Activated CD8-positive, alpha-beta memory T cell treated with anti-CD3 and anti-CD28 coated beads for 4 hours (primary cell): ENCODE data around the gene PLEKHA7.
A peak's percentile ranks its signal among the peaks of the same experiment; 100 is the strongest.

Experiments used
- DNase-seq, 2 donors: peaks; one replicate each; pipeline ENCODE4 v3.0.0-alpha.2; 2020; ENCODE audit warnings: low read depth in 2 of 2

The PLEKHA7 gene

GRCh38 chr11:16789560-16790485 lies 224.4 kb downstream of the PLEKHA7 start:
- DNase-seq, result no peak

GRCh38 chr11:16789063-16789420 lies 225.2 kb downstream of the PLEKHA7 start:
- no peak for DNase-seq

GRCh38 chr11:16788141-16789062 lies 225.8 kb downstream of the PLEKHA7 start:
- no peak for DNase-seq

GRCh38 chr11:16787035-16787742 lies 227.0 kb downstream of the PLEKHA7 start:
- DNase-seq, result no peak

GRCh38 chr11:16786131-16786530 lies 228.1 kb downstream of the PLEKHA7 start:
- no peak for DNase-seq

GRCh38 chr11:16785520-16786128 lies 228.6 kb downstream of the PLEKHA7 start:
- peak in 1 of 2 donors; percentile 21 for DNase-seq

GRCh38 chr11:16784666-16785065 lies 229.5 kb downstream of the PLEKHA7 start:
- DNase-seq, result no peak

GRCh38 chr11:16784097-16784496 lies 230.1 kb downstream of the PLEKHA7 start:
- no peak for DNase-seq

- no peak for DNase-seq
These were observed 230.9 kb downstream of the PLEKHA7 start for GRCh38 chr11:16783321-16783801.

- no peak for DNase-seq
These were observed 232.0 kb downstream of the PLEKHA7 start for GRCh38 chr11:16781936-16782919.

GRCh38 chr11:16780698-16781550 lies 233.3 kb downstream of the PLEKHA7 start:
- no peak for DNase-seq

- DNase-seq, result no peak
These were observed 234.1 kb downstream of the PLEKHA7 start for GRCh38 chr11:16780146-16780545.

GRCh38 chr11:16779436-16779835 lies 234.8 kb downstream of the PLEKHA7 start:
- no peak for DNase-seq

- DNase-seq, result no peak
These were observed 235.3 kb downstream of the PLEKHA7 start for GRCh38 chr11:16778876-16779275.

GRCh38 chr11:16778286-16778685 lies 235.9 kb downstream of the PLEKHA7 start:
- no peak for DNase-seq

- DNase-seq, result no peak
These were observed 236.6 kb downstream of the PLEKHA7 start for GRCh38 chr11:16777613-16777975.

GRCh38 chr11:16776711-16777612 lies 237.3 kb downstream of the PLEKHA7 start:
- no peak for DNase-seq

- DNase-seq, result no peak
These were observed 238.5 kb downstream of the PLEKHA7 start for GRCh38 chr11:16775614-16776283.
